HEK293T (cell line): Measurements from ENCODE around the gene ALK.

Source experiments
- CTCF ChIA-PET: fragments of 350-600 bp; formaldehyde crosslinking; extraction: SDS; loops from one replicate; lab custom pipeline; 2021; ENCODE audit warnings: antibody characterized with exemption, inconsistent platforms; lab: Yijun Ruan, JAX
- POLR2A ChIA-PET: fragments of 350-600 bp; formaldehyde crosslinking; extraction: SDS; loops from one replicate; lab custom pipeline; 2020; ENCODE audit warnings: antibody characterized with exemption, inconsistent platforms; lab: Yijun Ruan, JAX
- DNase-seq: peaks from one replicate; pipeline ENCODE4 v3.0.0; 2012; ENCODE audit warnings: mixed read lengths; ENCODE audit errors: extremely low spot score
- ARNT ChIP-seq: fragments of 450-650 bp; IDR thresholded peaks from 2 replicates; pipeline ENCODE4 v1.6.1; 2017; ENCODE audit warnings: mild to moderate bottlenecking
- BHLHE40 ChIP-seq: fragments of 450-650 bp; IDR thresholded peaks from 2 replicates; pipeline ENCODE4 v1.6.1; 2016; ENCODE audit warnings: mild to moderate bottlenecking, moderate library complexity, borderline replicate concordance
- CTBP1 ChIP-seq: fragments of 450-650 bp; IDR thresholded peaks from 2 replicates; pipeline ENCODE4 v1.6.1; 2016; ENCODE audit warnings: borderline replicate concordance
- ELF4 ChIP-seq: fragments of 450-650 bp; IDR thresholded peaks from 2 replicates; pipeline ENCODE4 v1.6.1; 2017; ENCODE audit warnings: antibody characterized with exemption
- FOXA1 ChIP-seq: fragments of 450-650 bp; IDR thresholded peaks from 2 replicates; pipeline ENCODE4 v1.6.1; 2016; ENCODE audit warnings: mild to moderate bottlenecking
- FOXK2 ChIP-seq: fragments of 450-650 bp; IDR thresholded peaks from 2 replicates; pipeline ENCODE4 v1.6.1; 2016; ENCODE audit warnings: mild to moderate bottlenecking
- FOXM1 ChIP-seq: fragments of 450-650 bp; IDR thresholded peaks from 2 replicates; pipeline ENCODE4 v1.6.1; 2017; ENCODE audit warnings: mild to moderate bottlenecking, borderline replicate concordance
- HDGF ChIP-seq: fragments of 450-650 bp; IDR thresholded peaks from 2 replicates; pipeline ENCODE4 v1.6.1; 2017; ENCODE audit warnings: antibody characterized with exemption, borderline replicate concordance
- L3MBTL2 ChIP-seq: fragments of 450-650 bp; conservative IDR thresholded peaks from 2 replicates; pipeline ENCODE4 v1.6.1; 2016; ENCODE audit warnings: mild to moderate bottlenecking
- LEF1 ChIP-seq: fragments of 450-650 bp; IDR thresholded peaks from 2 replicates; pipeline ENCODE4 v1.6.1; 2017; ENCODE audit warnings: mild to moderate bottlenecking, borderline replicate concordance
- NFRKB ChIP-seq: fragments of 450-650 bp; IDR thresholded peaks from 2 replicates; pipeline ENCODE4 v1.6.1; 2016; ENCODE audit warnings: mild to moderate bottlenecking, moderate library complexity
- PKNOX1 ChIP-seq: fragments of 450-650 bp; IDR thresholded peaks from 2 replicates; pipeline ENCODE4 v1.6.1; 2016
- SP1 ChIP-seq: fragments of 450-650 bp; IDR thresholded peaks from 2 replicates; pipeline ENCODE4 v1.6.1; 2017
- SUZ12 ChIP-seq: fragments of 450-650 bp; IDR thresholded peaks from 2 replicates; pipeline ENCODE4 v1.6.1; 2016; ENCODE audit warnings: mild to moderate bottlenecking
- TARDBP ChIP-seq: fragments of 450-650 bp; IDR thresholded peaks from 2 replicates; pipeline ENCODE4 v1.6.1; 2016
- ZNF384 ChIP-seq: fragments of 450-650 bp; IDR thresholded peaks from 2 replicates; pipeline ENCODE4 v1.6.1; 2016

Gene ALK

GRCh38 chr2:29747786-29748470 is 173.5 kb downstream of the ALK start:
- POLR2A ChIA-PET = no interaction called here
- CTCF ChIA-PET = no interaction called here
- TF ChIP-seq FOXA1 = no peak
- TF ChIP-seq PKNOX1 = no peak
- no peak for TF ChIP-seq HDGF
- TF ChIP-seq L3MBTL2 = no peak
- TF ChIP-seq LEF1 = no peak
- DNase-seq = no peak

- TF ChIP-seq BHLHE40 (no peak), ZNF384 (no peak), FOXA1 (no peak), TARDBP (no peak), CTBP1 (no peak), LEF1 (no peak), NFRKB (no peak), HDGF (no peak), SUZ12 (no peak), ARNT (no peak), SP1 (no peak), PKNOX1 (no peak), L3MBTL2 (no peak), FOXK2 (no peak), ELF4 (no peak)
- ChIA-PET POLR2A (no interaction called here), CTCF (no interaction called here)
- no peak for DNase-seq
These were observed 176.4 kb downstream of the ALK start for GRCh38 chr2:29744976-29745375.

GRCh38 chr2:29743516-29743915 is 177.9 kb downstream of the ALK start:
- CTCF ChIA-PET = no interaction called here
- TF ChIP-seq TARDBP (no peak), LEF1 (no peak), HDGF (no peak), SUZ12 (no peak), ARNT (no peak), FOXM1 (no peak), PKNOX1 (no peak), NFRKB (no peak)

GRCh38 chr2:29742656-29743055 is 178.7 kb downstream of the ALK start:
- no peak for DNase-seq

More at GRCh38 chr2:29743516-29743915, 177.9 kb downstream of the ALK start:
- no peak for DNase-seq
- POLR2A ChIA-PET = no interaction called here

GRCh38 chr2:29741132-29741531 is 180.3 kb downstream of the ALK start:
- DNase-seq = no peak
- ChIA-PET POLR2A (no interaction called here), CTCF (no interaction called here)
- no peak for TF ChIP-seq HDGF
- no peak for TF ChIP-seq SP1
- TF ChIP-seq BHLHE40 = no peak
- TF ChIP-seq ARNT = no peak
- TF ChIP-seq SUZ12 = no peak
- no peak for TF ChIP-seq ELF4
- no peak for TF ChIP-seq L3MBTL2
- TF ChIP-seq NFRKB = no peak
- no peak for TF ChIP-seq CTBP1
- TF ChIP-seq FOXM1 = no peak
- TF ChIP-seq TARDBP = no peak
- TF ChIP-seq ZNF384 = no peak
- no peak for TF ChIP-seq FOXK2
- TF ChIP-seq FOXA1 = no peak
- no peak for TF ChIP-seq PKNOX1
- no peak for TF ChIP-seq LEF1

More at GRCh38 chr2:29742656-29743055, 178.7 kb downstream of the ALK start:
- TF ChIP-seq LEF1 = no peak
- TF ChIP-seq HDGF = no peak
- TF ChIP-seq PKNOX1 = no peak
- POLR2A ChIA-PET = no interaction called here
- CTCF ChIA-PET = no interaction called here
